Measurements from ENCODE around the gene LMAN2.

GRCh38 chr5:177371120-177372033 is 19.9 kb upstream of the LMAN2 start:
- TF ChIP-seq POLR2A (IDR thresholded peaks at IDR 0.05) (no peak), CTCF (IDR thresholded peaks at IDR 0.05) (no peak)

All from Peyer's patch (tissue), 4 donors.